Measurements from ENCODE around the gene PTCRA. TPM values are rescaled to one million over a fixed set of nuclear protein-coding genes. Genes with fewer than 3 reads are reported as not detected.

The PTCRA gene
- total RNA-seq, 4 donors from 2014 or later = not detected

DNA sequence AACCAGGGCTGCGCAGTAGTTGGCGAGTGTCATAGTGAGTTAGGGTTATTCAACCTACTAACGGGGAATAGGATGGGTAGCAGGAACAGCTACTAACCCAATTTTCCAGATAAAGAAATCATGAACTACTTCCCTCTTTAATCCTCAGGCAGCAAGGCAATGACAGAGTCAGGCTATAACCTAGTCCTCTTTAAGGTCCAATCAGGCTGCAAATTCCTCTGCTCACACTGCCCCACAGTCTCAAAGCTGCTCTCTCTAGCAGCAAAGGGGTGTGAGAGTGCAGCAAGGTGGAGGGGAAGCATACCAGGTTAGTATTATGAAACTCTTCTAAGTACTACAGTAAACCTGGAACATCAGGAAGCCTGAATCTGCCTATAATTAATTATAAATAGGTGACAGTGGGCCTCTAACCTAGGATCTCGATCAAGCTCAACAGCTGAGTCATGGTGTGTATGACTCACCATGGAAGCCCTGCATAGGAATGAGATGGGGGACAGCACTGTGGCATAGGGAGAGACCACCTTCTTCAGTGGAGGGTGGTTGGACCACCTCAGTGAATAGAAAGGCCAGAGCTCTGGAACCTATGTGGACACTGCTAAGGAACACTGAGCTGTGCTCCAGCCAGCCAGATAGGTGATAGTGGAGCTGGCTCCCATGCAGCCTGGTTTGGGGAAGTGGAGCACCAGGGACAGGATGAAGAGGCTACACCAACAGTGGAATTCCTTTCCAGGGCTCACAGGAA lies 55.2 kb downstream of the PTCRA start:
- Histone ChIP-seq H3K36me3 (peaks cover 0 to 4% (median 0%) of the 10 kb centered on the region in 4 donors), H3K27me3 (no peaks in the 10 kb centered on the region), H3K9me3 (no peaks in the 10 kb centered on the region), H3K4me3 (no peak overlapping the region), H3K4me1 (peaks cover 0 to 4% (median 0%) of the 10 kb centered on the region in 4 donors), H3K27ac (no peak overlapping the region)
- DNase-seq = no peak
- intact Hi-C loops (cut with DNase I; ENCODE audit: low total_unique reads) = no loop called here
- WGBS, 2 donors (ENCODE audit: low coverage in 1 of 2) = 87% methylated on average over 4 of the region's 4 CpGs; no CpG with 5 or more reads in 1 of the 2 donors
- no peak for TF ChIP-seq POLR2A (IDR thresholded peaks at IDR 0.05)
- TF ChIP-seq, protein P1, sequence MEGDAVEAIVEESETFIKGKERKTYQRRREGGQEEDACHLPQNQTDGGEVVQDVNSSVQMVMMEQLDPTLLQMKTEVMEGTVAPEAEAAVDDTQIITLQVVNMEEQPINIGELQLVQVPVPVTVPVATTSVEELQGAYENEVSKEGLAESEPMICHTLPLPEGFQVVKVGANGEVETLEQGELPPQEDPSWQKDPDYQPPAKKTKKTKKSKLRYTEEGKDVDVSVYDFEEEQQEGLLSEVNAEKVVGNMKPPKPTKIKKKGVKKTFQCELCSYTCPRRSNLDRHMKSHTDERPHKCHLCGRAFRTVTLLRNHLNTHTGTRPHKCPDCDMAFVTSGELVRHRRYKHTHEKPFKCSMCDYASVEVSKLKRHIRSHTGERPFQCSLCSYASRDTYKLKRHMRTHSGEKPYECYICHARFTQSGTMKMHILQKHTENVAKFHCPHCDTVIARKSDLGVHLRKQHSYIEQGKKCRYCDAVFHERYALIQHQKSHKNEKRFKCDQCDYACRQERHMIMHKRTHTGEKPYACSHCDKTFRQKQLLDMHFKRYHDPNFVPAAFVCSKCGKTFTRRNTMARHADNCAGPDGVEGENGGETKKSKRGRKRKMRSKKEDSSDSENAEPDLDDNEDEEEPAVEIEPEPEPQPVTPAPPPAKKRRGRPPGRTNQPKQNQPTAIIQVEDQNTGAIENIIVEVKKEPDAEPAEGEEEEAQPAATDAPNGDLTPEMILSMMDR (IDR thresholded peaks at IDR 0.05) = no peak
- in situ Hi-C loops (cut with MboI; ENCODE audit: low pct_ligation_motif_present in 1 of 4, low pct_unique_long_range_greater_than_20kb in 1 of 4, low sequenced_read_pairs in 3 of 4) = no loop called here

DNA sequence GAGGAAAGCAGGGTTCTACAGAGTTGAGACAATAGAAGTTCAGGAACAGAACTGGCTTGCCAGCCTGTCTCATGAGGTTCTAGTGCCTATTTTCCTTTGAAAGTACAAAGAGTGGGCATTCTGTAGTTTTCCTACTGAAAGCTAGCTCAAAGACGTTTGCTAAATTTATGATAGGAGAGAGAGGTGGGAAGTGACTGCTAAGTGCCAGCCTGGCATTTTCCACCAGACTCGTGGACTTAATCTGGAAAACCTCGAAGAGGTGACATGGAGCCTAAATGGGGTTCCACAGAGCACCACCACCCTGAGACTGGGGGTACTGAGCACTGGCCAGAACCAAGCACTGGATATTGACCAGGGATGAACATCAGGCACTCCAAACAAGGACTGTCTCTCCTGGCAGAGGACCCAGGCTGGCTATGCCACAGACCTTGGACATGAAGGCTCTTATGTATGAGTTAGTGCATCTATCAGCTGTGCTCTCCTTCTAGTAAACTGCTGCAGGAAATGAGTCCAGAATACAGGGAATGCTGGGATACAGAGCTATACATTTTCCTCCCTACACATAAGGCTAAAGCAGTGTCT lies 56.0 kb downstream of the PTCRA start:
- Histone ChIP-seq H3K9me3 (no peaks in the 10 kb centered on the region), H3K27me3 (no peaks in the 10 kb centered on the region), H3K4me3 (no peak overlapping the region), H3K4me1 (peaks cover 0 to 7% (median 5%) of the 10 kb centered on the region in 4 donors), H3K27ac (no peak overlapping the region), H3K36me3 (no peaks in the 10 kb centered on the region)
- intact Hi-C loops (cut with DNase I; ENCODE audit: low total_unique reads) = no loop called here
- DNase-seq = no peak
- 84% methylated on average over 3 of the region's 3 CpGs; no CpG with 5 or more reads in 1 of the 2 donors for WGBS, 2 donors (ENCODE audit: low coverage in 1 of 2)
- in situ Hi-C loops (cut with MboI; ENCODE audit: low pct_ligation_motif_present in 1 of 4, low pct_unique_long_range_greater_than_20kb in 1 of 4, low sequenced_read_pairs in 3 of 4) = no loop called here
- no peak for TF ChIP-seq POLR2AphosphoS5 (IDR thresholded peaks at IDR 0.05)
- TF ChIP-seq EP300 (IDR thresholded peaks at IDR 0.05; ENCODE audit: low read depth) = no peak
- TF ChIP-seq POLR2A (IDR thresholded peaks at IDR 0.05) = no peak
- TF ChIP-seq, protein P1 (IDR thresholded peaks at IDR 0.05) = no peak

DNA sequence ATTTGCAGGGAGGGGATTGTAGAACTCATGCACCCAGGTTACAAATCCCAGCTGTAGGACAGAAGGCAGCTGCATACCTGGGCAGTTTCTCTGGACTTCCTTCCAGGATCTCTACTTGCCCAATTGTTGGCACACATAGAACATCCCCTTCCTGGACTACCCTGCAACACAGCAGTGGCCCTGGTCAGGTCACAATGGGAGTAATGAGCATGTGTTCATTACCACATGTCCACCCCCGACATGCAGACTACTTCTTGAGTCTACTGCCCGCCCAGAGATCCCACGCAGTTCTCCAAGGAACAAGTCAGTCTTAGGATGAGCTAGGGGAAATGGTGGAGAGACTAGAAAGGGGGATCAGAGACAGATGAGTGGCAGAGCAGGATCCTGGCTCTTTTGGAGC lies 58.1 kb downstream of the PTCRA start:
- H3K4me3 ChIP-seq = no peak overlapping the region
- 98 to 100% methylated on average over 1 to 3 of the region's 3 CpGs for whole genome bisulfite sequencing, 2 donors (ENCODE audit: low coverage in 1 of 2)
- H3K4me1 ChIP-seq = peaks cover 0 to 20% (median 16%) of the 10 kb centered on the region in 4 donors
- no peaks in the 10 kb centered on the region for H3K36me3 ChIP-seq
- H3K27me3 ChIP-seq = no peaks in the 10 kb centered on the region
- DNase-seq = no peak
- in situ Hi-C loops (cut with MboI; ENCODE audit: low pct_ligation_motif_present in 1 of 4, low pct_unique_long_range_greater_than_20kb in 1 of 4, low sequenced_read_pairs in 3 of 4) = no loop called here
- H3K27ac ChIP-seq = no peak overlapping the region
- intact Hi-C loops (cut with DNase I; ENCODE audit: low total_unique reads) = no loop called here
- no peaks in the 10 kb centered on the region for H3K9me3 ChIP-seq
- TF ChIP-seq EP300 (IDR thresholded peaks at IDR 0.05; ENCODE audit: low read depth) = no peak
- TF ChIP-seq, protein P1 (IDR thresholded peaks at IDR 0.05) = no peak
- no peak for TF ChIP-seq POLR2A (IDR thresholded peaks at IDR 0.05)
- no peak for TF ChIP-seq POLR2AphosphoS5 (IDR thresholded peaks at IDR 0.05)

DNA sequence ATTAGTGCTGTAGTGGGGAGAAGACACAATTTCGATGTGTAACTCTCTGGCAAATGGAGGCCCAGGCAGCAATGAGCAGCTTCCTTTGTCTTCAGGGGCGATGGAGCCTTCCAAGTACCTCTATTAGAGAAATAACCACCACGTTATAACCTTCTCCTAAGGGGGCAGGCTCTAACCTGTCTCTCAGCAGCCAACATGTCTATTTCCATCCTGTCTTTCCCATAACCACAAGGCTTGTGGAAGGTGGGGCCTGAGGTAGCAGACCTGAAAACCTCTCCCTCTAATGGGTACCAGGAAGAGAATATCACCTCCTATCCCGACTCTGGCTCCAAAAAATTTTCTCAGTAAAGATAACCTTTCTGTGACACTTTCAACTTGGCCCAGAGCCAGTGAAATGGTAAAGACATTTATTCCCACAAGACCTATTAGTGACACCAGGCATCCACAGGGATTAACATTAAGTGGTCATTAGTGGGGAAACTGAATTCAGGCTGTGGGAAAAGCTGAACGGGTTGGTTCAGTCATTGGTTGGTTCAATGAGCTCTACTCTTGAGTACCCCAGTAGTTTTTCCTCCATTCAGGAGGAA lies 59.2 kb downstream of the PTCRA start:
- Histone ChIP-seq H3K27ac (no peak overlapping the region), H3K9me3 (no peaks in the 10 kb centered on the region), H3K4me1 (peaks cover 7 to 27% (median 22%) of the 10 kb centered on the region in 4 donors), H3K4me3 (no peak overlapping the region), H3K27me3 (no peaks in the 10 kb centered on the region), H3K36me3 (no peaks in the 10 kb centered on the region)
- TF ChIP-seq, protein P1 (IDR thresholded peaks at IDR 0.05) = no peak
- TF ChIP-seq EP300 (IDR thresholded peaks at IDR 0.05; ENCODE audit: low read depth) (no peak), POLR2A (IDR thresholded peaks at IDR 0.05) (no peak), POLR2AphosphoS5 (IDR thresholded peaks at IDR 0.05) (no peak)
- in situ Hi-C loops (cut with MboI; ENCODE audit: low pct_ligation_motif_present in 1 of 4, low pct_unique_long_range_greater_than_20kb in 1 of 4, low sequenced_read_pairs in 3 of 4) = no loop called here
- 94 to 100% methylated on average over 1 to 5 of the region's 5 CpGs for WGBS, 2 donors (ENCODE audit: low coverage in 1 of 2)
- intact Hi-C loops (cut with DNase I; ENCODE audit: low total_unique reads) = no loop called here
- DNase-seq = no peak

Measured in transverse colon (tissue), 4 donors.